ENCODE results near the gene ATP13A2. TPM values are rescaled to one million over a fixed set of nuclear protein-coding genes. Genes with fewer than 3 reads are reported as not detected.

Gene ATP13A2
- total RNA-seq, 1 experiment from 2014 or later = 48.4 TPM

DNA sequence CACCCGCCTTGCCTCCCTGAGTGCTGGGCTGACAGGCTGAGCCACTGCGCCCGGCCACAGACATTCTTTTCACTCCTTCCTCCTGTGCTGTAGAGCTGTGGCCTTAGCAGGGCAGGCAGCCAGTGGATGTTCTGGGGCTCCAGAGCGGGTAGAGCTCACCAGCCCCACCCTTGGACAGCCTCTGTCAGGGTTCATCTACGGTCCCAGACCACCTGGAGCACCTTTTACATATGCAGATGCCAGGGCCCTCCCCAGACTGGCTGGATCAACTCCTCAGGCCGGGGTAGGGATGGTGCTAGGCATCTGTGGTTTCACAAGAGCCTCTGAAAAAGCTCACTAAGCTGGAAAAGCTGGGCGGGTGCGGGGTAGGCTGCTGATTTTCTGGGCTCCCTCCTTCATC, 4.6 kb downstream of the ATP13A2 start:
- Histone ChIP-seq H3K4me1 (ENCODE audit: insufficient read depth, low read length) (peaks cover 30% of the 10 kb centered on the region), H2AFZ (ENCODE audit: low read length) (no peak overlapping the region), H4K20me1 (ENCODE audit: low read length) (peaks cover 6% of the 10 kb centered on the region), H3K9me2 (replicated peaks; ENCODE audit: low read length) (no peaks in the 10 kb centered on the region), H3K27ac (ENCODE audit: low read length) (no peak overlapping the region), H3K9me3 (ENCODE audit: low read length) (no peaks in the 10 kb centered on the region), H3K4me3 (ENCODE audit: low read length) (no peak overlapping the region), H3K79me2 (ENCODE audit: low read length) (peaks cover 12% of the 10 kb centered on the region; the same call in 1 of the 2 replicates), H3K27me3 (ENCODE audit: low read length) (no peaks in the 10 kb centered on the region), H3K4me2 (ENCODE audit: low read length) (no peak overlapping the region), H3F3A (ENCODE audit: low read length, unreplicated experiment) (no peaks in the 10 kb centered on the region), H3K36me3 (ENCODE audit: low read depth, low read length) (peaks cover 8% of the 10 kb centered on the region; the same call in 1 of the 2 replicates), H3K9ac (ENCODE audit: low read length) (no peak overlapping the region)
- ATAC-seq (no peak), DNase-seq (no peak)
- ChIA-PET POLR2A (ENCODE audit: unreplicated experiment) (no interaction called here), CTCF (no interaction called here)
- no peak for TF ChIP-seq EZH2phosphoT487 (IDR thresholded peaks at IDR 0.05; ENCODE audit: borderline replicate concordance, low read length)
- TF ChIP-seq, protein P1, sequence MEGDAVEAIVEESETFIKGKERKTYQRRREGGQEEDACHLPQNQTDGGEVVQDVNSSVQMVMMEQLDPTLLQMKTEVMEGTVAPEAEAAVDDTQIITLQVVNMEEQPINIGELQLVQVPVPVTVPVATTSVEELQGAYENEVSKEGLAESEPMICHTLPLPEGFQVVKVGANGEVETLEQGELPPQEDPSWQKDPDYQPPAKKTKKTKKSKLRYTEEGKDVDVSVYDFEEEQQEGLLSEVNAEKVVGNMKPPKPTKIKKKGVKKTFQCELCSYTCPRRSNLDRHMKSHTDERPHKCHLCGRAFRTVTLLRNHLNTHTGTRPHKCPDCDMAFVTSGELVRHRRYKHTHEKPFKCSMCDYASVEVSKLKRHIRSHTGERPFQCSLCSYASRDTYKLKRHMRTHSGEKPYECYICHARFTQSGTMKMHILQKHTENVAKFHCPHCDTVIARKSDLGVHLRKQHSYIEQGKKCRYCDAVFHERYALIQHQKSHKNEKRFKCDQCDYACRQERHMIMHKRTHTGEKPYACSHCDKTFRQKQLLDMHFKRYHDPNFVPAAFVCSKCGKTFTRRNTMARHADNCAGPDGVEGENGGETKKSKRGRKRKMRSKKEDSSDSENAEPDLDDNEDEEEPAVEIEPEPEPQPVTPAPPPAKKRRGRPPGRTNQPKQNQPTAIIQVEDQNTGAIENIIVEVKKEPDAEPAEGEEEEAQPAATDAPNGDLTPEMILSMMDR (conservative IDR thresholded peaks at IDR 0.05; ENCODE audit: low read depth, low read length) = no peak
- TF ChIP-seq EZH2 (IDR thresholded peaks at IDR 0.05; ENCODE audit: low read length, unreplicated experiment) = no peak
- intact Hi-C loops (cut with micrococcal nuclease) = no loop called here
- BruUV-seq (replicated peaks) = no TSS peak

DNA sequence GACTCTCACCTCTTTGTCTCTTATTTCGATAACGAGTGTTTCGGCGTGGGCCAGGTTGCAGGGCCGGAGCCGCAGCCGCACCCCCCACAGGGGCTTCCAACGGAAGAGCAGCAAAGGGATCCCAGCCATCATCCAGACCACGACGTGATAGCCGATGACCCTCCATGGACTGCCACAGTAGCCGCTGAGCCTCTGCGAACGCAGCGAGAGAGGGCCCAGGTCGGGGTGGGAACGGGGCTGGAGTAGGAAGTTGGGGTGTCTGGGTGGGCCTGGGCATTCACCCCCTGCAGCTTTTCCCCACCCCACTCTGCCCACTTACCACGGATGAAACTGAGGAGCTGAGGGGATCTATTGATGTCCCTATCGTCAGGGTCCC, 6.4 kb downstream of the ATP13A2 start:
- ATAC-seq (no peak), DNase-seq (no peak)
- intact Hi-C loops (cut with micrococcal nuclease) = no loop called here
- peaks cover 22% of the 10 kb centered on the region for H3K4me1 ChIP-seq (ENCODE audit: insufficient read depth, low read length)
- no peak overlapping the region for H3K9ac ChIP-seq (ENCODE audit: low read length)
- H3F3A ChIP-seq (ENCODE audit: low read length, unreplicated experiment) = no peaks in the 10 kb centered on the region
- H2AFZ ChIP-seq (ENCODE audit: low read length) = no peak overlapping the region
- TF ChIP-seq, protein P1 (conservative IDR thresholded peaks at IDR 0.05; ENCODE audit: low read depth, low read length) = no peak
- no peak for TF ChIP-seq EZH2 (IDR thresholded peaks at IDR 0.05; ENCODE audit: low read length, unreplicated experiment)
- H3K9me2 ChIP-seq (replicated peaks; ENCODE audit: low read length) = no peaks in the 10 kb centered on the region
- H3K79me2 ChIP-seq (ENCODE audit: low read length) = peaks cover 3% of the 10 kb centered on the region; the same call in 1 of the 2 replicates
- no peak overlapping the region for H3K27ac ChIP-seq (ENCODE audit: low read length)
- CTCF ChIA-PET = no interaction called here
- peaks cover 15% of the 10 kb centered on the region for H3K36me3 ChIP-seq (ENCODE audit: low read depth, low read length)
- POLR2A ChIA-PET (ENCODE audit: unreplicated experiment) = no interaction called here
- H3K9me3 ChIP-seq (ENCODE audit: low read length) = no peaks in the 10 kb centered on the region
- no peak overlapping the region for H3K4me3 ChIP-seq (ENCODE audit: low read length)
- peaks cover 6% of the 10 kb centered on the region for H4K20me1 ChIP-seq (ENCODE audit: low read length)
- BruUV-seq (replicated peaks) = no TSS peak
- H3K27me3 ChIP-seq (ENCODE audit: low read length) = no peaks in the 10 kb centered on the region
- no peak overlapping the region for H3K4me2 ChIP-seq (ENCODE audit: low read length)

DNA sequence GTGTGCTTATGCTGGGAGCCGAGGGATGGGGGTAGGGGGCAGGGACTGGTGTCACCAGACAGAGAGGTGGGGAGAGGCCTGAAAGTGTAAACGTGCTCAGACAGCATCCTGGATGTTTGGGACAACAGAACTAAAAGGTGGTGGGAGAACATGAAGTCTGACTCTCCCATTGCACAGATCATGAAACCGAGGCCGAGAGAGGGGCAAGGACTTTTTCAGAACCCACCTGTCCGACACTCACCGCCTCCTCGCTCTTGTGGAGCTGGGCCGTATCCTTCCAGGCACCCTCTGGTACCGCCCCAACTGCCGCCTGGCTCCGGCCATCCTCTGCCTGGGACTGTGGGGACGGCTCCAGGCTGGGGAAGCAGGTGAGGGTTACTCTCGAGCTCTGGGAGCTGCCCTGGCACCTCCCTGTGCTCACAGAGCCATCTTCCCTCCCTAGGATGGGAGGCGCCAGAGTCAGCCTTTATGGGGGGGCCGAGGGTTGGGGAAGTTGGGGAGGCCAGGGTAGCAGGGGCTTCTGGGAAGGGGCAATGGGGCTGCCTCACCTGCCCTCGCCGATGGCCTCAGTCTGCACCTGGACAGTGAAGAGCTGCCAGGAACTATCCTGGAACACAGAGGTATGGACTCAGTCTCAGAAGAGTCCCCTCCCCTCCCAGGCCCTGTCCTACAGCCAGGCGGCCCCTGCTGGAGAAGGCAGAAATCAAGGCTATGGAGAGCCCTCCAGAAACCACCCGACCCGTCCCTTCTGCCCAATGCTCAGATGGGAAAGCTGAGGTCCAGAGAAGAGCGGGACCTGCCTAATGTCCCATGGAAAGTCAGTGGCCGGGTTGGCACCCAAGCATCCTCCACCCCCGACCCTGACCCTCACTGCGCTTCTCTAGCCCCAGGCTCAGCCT, 7.0 kb downstream of the ATP13A2 start:
- Histone ChIP-seq H3K9me2 (replicated peaks; ENCODE audit: low read length) (no peaks in the 10 kb centered on the region), H3K9ac (ENCODE audit: low read length) (no peak overlapping the region), H3K36me3 (ENCODE audit: low read depth, low read length) (peaks cover 15% of the 10 kb centered on the region), H3K27ac (ENCODE audit: low read length) (peak overlapping the region; percentile 81), H3F3A (ENCODE audit: low read length, unreplicated experiment) (no peaks in the 10 kb centered on the region), H3K4me3 (ENCODE audit: low read length) (no peak overlapping the region), H2AFZ (ENCODE audit: low read length) (no peak overlapping the region), H3K4me1 (ENCODE audit: insufficient read depth, low read length) (peaks cover 19% of the 10 kb centered on the region), H3K9me3 (ENCODE audit: low read length) (no peaks in the 10 kb centered on the region), H3K4me2 (ENCODE audit: low read length) (peak overlapping the region; percentile 39; the same call in 1 of the 2 replicates), H4K20me1 (ENCODE audit: low read length) (peaks cover 6% of the 10 kb centered on the region), H3K79me2 (ENCODE audit: low read length) (no peaks in the 10 kb centered on the region), H3K27me3 (ENCODE audit: low read length) (no peaks in the 10 kb centered on the region)
- no TSS peak for BruUV-seq (replicated peaks)
- ChIA-PET CTCF (no interaction called here), POLR2A (ENCODE audit: unreplicated experiment) (no interaction called here)
- ATAC-seq = 0 out of 2 replicates have a peak, but pooled peaks have one; percentile 6
- intact Hi-C loops (cut with micrococcal nuclease) = loop anchor here (5.0 kb wide), 1 partner anchor 42 kb away; no protein-coding TSS in a partner anchor
- TF ChIP-seq EZH2phosphoT487 (IDR thresholded peaks at IDR 0.05; ENCODE audit: borderline replicate concordance, low read length) (no peak), EZH2 (IDR thresholded peaks at IDR 0.05; ENCODE audit: low read length, unreplicated experiment) (no peak)
- TF ChIP-seq, protein P1 (conservative IDR thresholded peaks at IDR 0.05; ENCODE audit: low read depth, low read length) = peak; percentile 39; the same call in 1 of the 2 replicates
- DNase-seq = no peak
